Measurements from ENCODE around the gene GNG4.
"Not testable (repeated sequence)": the region's sequence is repeated elsewhere in the genome, so short reads cannot be mapped to it uniquely, and the experiment has no call there.

The GNG4 gene

DNA sequence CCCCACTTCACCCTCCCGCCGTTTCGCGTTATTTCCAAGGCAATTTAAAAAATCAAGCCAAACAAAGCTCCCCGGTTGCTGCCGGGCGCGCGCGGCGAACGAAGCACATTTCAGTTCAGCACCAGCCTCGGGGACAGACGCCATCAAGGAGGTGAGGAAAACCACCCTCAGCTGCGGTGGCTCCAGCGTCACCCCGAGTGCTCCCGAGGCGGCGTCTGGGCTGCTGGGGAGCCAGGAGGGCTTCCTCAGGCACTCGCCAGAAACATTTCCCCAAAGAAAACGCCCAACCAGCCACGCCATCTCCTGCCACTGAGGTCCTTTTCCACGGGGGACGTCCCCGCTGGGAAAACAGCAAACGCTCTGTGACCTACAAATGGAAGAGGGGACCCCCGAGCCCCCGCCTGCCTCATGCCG, 623 bp downstream of the GNG4 start:
- DNase-seq: peak; percentile 84

DNA sequence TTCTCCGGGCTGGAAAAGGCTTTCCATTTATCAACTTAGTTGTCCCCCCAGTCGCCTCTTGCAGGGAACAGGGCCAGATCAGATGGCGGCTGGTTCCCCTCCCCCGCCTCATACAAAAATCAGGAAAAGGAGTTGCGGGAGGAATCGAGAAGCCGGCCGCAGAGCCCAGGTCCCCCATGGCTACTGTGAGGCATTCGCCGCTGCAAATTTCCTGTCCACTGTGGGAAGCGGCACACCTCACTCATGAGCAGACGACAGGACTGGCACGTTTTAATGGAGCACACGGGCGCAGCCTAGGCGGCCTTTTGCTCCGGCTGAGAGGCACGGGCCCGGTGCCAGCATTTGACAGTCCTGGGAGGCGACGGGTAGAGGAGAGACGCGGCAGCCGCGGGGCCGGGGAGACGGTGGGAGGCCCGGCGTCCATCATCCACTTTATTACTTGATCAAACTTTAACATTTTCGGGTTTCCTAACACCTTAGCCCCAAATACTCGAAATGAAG, 1.1 kb downstream of the GNG4 start:
- DNase-seq: no peak

DNA sequence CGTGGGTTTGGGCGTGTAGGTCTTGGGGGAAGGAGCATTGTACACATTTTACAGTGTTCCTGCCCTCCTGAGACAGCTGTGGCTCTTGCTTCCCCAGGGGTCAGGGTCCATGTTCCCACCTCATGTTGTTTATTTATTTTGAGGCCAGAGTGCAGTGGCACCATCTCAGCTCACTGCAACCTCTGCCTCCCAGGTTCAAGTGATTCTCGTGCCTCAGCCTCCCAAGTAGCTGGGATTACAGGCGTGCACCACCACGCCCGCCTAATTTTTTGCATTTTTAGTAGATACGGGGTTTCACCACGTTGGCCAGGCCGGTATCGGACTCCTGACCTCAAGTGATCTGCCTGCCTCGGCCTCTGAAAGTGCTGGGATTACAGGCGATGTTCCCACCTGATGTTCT, 2.0 kb downstream of the GNG4 start:
- not testable (repeated sequence) for DNase-seq

DNA sequence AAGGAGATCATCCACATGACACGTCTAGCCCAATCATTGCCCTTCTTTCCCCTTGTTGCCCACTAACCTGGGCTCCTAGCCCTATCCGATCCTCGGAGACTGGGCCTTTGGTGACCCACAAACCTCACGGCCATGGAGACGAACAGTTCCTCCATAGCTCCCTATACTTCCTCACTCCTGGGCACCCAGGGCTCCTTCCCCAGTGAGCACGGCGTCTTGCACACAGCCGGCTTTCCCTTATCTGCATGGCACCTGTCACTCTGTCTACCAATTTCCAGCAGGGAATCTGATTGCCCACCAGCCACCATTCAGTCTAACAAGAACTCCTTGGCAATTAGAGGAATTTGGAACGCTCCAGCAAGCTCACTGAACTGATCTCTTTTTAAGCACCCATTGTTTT, 3.1 kb downstream of the GNG4 start:
- DNase-seq: no peak

DNA sequence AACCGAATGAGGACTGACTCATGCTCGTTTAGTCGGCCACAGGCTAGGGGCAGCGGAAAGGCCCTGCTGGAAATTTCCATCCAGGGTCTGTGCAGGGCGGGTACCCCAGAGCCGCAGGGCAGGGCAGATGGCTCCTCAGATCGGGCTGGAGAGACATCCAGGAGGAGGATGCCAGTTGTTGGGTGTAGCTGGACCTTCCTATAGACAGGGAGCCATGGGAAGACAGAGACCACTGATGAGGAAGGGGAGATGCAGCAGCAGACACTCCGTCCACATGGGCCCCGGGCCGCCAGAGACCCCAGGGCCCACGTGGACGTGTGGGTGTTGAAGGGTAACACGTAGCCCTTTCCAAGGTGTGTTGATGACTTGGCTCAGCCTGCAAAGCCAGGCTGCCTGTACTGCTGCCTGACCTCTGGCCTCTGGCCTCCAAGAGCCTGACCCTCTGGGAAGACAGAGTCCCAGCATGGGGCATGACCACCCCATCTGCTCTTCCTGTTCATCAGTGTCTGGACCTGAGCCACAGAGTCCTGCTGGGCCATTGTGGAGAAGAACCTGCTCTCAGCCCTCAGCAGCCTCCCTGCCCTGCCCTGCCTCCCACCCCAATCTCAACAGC, 4.8 kb downstream of the GNG4 start:
- DNase-seq: no peak

DNA sequence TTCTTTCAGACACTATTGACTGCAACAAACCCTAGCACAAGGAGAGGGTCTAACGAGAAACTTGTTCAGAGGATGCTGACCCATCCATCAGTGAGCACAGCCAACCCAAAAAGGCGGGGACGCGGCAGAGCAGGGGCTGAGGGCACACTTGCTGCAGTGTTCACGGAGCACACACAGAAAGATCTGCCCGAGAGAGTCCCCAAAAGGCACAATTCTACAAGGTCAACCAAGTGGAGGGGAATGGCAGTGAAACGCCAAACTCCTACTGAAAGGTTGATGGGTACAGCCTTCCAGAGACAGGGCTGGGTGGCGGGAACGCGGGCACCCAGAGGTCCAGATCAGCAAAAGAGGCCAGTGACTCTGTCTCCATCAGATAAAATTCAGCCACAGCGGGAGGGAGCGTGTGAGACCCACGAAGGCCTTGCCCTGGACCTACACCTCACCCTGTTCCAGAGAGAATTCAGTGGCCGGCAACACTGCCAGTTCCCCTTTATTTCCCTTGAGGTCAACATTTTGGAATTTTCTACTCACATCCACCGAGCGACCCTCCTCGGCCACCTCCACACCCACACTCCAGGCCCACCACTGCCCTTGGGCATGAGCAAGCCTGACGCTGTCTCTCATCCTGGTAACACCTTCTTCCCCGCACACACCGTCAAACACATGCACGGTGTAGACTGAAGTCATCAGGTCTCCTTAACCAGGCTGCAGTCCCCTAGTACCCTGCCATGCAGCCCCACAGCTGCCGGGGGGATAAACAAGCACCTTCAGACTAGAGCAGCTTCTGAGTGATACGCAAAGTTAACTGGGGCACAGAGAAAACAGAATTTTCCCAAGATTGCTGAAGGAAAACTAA, 5.5 kb downstream of the GNG4 start:
- no peak for DNase-seq

DNA sequence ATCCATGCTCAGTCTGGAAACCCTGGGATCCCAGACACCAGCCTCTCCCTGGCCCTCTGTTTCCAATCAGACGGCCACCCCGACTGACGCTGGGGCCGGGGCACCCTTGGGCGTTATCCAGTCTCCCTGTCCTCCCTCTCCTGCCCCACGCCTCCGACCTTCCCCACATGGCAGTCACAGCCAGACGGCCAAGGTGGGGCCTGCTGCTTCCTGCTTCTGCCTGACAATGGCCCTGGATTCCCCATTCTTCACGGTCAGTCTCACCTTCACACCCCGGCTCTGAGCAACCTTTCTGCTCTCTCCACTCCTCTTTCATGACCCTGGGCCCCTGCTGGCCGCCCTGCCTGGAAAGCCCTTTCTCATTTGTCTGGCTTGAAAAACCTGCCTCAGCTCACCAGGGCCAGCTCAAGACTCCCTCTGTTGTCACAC, 6.6 kb downstream of the GNG4 start:
- DNase-seq: no peak

DNA sequence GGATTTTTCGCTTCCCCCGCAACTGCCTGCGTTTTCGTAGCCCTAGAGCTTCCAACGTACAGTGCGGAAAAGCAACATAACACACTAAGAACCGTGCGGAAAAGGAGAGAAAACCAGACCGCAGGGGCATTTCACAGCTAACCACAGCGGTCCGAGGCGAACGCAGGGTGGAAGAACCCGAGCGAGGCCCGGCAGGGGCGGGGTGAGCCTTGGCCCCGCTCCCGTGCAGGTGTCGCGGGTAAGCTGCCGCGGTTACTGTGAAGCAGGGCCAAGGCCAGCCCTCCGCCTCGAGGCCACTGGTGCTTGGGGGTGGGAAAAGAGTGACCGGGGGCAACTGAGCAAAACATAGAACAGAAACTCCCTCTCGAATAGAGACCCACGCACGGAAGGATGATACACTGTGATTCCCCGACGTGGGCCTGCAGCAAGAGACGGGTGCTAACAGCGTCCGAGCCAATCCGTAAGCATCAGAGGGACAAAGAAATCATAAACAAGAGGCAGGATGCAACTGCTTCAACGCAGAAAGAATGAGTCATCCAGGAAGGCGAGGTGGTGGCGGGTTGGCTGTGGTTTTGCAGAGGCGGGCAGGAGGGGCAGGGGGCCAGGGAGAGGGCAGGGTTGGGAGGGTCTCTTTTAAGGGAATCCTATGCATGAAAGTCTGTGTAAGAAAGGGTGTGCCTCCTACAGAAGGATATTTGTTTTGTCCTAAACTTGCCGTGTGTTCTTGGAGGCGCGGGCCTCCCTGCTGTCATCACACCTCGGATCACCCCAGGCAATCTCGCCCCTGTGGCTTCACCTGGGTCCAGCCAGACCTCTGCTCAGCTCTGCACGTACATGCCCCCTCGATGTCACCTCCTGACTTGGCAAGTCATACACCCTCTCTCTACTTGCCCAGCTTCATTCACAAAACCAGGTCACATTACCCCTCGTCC, 7.3 kb downstream of the GNG4 start:
- peak; percentile 88 for DNase-seq

DNA sequence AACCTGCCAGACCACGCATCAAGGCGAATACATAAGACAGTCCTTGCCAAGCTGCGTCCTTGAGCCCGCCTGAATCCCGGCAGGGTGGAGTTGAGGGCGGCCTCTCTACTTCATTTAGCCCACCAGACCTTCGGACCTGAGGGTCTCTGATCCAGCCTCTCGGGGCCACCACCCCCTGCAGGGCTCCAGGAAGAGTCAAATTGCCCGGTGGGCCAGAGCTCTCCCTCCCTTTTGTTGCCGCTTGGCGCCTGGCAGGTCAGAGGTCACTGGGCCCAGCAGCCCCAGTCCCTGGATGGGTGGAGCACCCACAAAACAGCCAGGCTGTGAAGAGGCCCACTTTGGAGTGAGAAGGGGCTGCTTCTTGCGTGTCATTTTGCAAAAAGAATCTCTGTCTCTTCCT, 9.0 kb downstream of the GNG4 start:
- DNase-seq: peak; percentile 57

DNA sequence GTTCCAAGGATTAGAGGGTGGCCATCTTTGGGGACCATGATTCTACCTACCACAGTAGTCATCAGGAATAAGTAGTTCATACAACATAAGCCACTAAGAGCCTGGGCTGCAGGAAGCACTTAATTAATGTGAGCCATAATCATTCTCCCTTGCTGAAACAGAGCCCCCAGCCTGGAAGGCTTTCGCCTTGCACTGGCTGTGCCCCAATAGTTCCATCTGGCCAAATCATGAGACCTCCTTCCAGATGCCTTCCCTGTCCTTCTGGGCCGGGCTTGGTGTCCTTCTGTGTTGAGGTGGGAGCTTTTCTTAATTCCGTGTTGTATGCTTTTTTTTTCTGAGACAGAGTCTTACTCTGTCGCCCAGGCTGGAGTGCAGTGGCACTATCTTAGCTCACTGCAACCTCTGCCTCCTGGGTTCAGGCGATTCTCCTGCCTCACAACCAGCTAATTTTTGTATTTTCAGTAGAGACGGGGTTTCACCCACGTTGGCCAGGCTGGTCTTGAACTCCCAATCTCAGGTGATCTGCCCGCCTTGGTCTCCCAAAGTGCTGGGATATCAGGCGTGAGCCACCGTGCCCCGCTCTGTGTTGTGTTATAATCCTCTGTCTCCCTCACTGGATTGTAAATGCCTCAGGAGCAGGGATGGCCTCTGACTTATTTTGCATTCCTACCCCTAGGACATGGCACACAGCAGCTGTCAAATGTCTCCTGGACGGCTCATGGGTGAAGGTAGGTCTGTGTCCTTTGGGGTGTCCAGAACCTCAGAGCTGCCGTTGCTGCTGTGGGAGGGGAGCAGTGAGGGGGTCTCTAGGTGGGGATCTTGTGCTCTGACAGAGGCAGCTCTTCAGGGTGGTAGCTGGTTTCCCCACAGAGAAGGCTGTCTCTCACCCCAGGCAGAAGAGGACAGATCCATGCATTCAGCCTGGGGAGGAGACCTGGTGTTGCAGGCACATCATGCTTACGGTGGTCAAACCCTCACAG, 10.1 kb downstream of the GNG4 start:
- peak; percentile 34 for DNase-seq

DNA sequence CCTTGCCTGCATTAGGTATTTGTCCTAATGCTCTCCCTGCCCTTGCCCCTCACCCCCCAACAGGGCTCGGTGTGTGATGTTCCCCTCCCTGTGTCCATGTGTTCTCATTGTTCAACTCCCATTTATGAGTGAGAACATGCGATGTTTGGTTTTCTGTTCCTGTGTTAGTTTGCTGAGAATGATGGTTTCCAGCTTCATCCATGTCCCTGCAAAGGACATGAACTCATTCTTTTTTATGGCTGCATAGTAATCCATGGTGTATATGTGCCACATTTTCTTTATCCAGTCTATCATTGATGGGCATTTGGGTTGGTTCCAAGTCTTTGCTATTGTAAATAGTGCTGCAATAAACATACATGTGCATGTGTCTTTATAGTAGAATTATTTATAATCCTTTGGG, 11.0 kb downstream of the GNG4 start:
- not testable (repeated sequence) for DNase-seq

DNA sequence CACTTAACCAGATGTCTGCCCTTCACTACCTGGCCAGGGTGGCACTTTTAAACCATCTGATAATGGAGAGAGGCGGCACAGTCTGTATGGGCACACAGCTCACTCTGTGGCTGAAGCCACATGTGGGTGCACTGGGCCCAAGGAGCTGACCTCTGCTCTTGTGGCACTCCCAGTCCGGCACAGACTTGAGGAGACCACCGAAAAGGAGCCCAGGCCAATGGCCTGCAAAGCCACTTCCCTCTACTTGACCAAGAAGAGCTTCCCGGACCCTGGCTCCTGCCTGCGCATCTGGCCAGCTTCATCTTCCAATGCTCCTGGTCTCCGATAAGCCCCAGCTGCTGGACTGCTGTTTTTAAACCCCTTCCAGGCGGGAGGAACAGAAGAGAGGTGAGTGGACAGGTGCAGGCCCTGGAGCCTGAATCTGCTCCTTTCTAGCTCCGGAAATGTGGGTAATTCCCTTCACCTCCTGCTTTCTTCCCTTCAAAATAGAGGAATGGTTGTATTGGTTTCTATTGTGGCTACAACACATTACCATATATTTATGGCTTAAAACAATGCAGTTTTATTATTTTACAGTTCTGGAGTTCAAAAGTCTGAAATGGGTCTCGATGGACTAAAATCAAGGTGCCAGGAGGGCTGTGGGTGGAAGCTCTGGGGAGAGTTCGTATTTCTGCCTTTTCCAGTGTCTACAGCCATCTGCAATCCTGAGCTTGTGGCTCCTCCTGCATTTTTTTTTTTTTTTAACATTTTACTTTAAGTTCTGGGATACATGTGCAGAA, 11.6 kb downstream of the GNG4 start:
- peak; percentile 8 for DNase-seq

DNA sequence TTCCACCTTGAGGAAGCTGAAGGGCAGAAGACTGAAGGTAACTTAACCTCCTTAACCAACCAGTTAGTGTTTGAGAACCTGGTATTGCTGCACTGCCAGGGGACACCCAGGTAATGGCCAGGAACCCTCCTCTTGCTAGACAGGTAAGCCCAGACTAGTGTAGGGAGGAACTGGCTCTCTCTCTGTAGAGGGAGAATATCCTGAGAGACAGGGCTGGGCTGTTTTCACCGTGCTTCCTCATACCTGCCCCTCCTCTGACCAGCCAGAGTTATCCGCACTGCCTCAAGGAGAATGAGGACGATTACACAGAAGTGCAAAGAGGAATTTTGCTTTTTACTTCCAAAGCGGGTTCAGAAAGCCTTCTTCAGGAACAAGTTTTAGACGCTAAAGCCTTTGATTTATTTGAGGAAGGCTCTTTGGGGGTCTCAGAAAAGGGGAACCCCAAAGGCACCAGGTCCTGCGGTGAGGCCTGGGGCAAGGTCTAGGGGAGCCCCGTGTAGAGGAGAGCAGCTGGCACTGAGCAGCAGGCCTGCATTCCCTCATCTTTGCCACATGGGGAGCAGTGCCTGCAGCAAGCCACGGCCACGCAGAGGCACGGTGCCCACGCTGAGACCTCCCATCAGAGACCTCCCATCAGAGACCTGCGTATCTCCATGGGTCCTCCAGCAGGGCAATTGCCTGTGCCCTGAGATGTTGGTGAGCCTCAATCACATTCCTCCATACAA, 13.5 kb downstream of the GNG4 start:
- peak; percentile 30 for DNase-seq

DNA sequence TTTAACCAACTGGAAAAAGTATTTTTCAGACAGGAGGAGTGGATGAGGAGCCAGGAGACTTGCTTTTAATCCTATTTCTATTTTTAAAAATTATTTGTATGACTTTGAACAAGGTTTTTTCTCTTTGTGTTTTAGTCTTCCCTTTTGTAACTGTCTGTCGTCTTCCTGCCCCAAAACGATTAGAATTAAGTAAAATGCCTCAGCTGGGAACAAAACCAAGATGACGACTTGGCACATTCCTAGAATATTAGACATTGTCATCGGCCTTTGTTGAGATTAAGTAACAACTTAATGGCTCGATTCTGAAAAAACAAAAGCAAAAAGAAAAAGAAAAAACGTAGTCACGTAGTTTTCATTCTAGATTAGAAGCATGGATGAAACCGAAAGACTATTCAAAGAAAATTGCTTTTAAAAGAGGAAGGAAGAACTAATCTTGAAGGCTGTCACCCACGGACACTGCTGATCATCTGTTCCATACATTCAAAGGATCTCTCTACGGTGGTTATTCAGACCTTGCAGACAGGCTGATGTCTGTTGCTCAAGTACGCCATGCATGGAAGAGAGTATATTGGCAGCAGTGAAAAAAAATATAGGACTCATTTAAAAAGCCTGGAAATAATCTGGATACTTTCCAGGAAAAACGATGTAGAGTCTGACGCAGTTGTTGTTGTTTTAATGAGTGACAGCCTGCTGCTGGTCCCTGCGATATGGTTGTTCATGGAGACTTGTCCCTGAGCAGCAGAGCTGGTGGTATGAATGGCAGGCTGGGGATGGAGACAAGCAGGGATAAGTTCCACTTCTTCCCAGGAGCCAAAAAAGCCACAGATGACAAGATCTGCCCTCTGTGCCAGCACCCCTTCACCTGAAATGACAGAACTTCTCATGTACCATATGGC, 16.8 kb downstream of the GNG4 start:
- DNase-seq: peak; percentile 31

DNA sequence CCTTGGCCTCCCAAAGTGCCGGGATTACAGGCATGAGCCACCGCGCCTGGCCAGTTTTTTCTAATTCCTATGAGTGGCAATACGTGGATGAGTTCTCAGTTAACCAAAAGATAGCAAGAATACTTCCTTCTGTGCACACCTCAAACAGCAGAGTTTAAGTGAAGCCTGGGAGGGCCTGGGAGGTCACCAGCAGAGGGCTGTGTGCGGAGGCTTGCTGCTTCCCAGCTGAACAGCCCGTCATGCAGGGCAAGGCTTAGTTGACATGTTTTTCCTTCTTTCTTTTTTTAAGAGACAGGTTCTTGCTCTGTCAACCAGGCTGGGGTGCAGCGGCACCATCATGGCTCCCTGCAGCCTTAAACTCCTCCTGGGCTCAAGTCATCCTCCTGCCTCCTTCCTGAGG, 17.8 kb downstream of the GNG4 start:
- DNase-seq: no peak

DNA sequence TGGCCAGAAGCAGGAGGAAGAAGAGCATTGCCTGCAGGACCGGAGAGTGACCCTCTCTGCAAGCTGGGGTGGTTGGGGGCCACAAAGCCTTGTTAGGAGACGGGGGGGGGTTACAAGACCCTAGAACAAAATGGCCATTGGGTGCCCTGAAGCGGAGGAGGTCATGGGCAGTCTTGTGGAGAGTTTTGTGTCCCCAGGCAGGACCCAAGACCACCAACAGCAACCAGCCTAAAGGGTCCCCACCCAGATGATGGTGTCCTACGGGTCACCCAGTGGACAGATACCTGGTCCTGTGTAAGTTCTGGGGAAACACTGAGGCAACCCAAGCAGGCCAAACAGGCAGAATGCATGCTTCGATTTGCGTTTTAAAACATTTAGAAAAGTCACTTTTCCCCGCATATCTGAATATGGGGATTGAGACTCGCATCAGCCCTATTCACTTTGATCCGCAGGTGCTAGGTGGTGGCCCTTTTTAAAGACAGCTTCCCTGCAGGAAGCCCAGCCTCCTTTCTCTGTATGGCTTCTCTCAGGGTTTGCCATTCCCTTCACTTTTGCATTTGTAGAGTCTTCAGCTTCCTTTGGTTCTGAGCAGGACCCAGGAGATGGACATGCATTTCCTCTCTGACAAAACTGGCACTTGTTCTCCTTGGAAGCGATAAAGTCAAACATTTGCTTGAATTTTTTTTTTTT, 21.1 kb downstream of the GNG4 start:
- DNase-seq: no peak

DNA sequence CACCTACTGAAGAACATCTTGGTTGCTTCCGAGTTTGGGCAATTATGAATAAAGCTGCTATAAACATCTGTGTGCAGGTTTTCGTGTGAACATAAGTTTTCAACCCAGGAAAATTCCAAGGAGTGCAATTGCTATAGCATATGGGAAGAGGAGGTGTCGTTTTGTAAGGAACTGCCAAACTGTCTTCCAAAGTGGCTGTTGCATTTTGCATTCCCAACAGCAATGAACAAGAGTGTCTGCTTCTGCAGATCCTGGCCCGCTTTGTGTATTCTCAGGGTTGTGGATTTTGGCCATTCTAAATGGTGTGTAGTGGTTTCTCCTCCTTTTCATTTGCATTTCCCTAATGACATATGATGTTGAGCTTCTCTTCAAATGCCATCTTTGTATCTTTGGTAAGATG, 23.8 kb downstream of the GNG4 start:
- DNase-seq: no peak

DNA sequence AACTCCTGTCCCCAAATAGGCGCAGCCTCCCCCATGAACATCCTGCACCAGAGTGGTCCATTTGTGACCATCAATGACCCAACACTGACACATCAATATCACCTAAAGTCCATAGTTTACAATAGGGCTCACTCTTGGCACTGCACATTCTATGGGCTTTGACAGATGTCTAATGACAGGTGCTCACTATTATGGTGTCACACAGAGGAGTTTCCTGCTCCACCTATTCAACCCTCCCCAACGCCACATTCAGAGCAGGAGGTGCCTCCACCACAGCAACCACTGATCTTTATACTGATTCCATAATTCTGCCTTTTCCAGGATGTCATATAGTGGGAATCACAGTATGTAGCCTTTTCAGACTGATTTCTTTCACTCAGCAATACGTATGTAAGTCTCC, 24.2 kb downstream of the GNG4 start:
- no peak for DNase-seq
